Suppressor macrophage (primary cell): ENCODE results near the gene DCDC1.

Source experiments
- DNase-seq, 4 experiments: peaks; one replicate each; pipeline ENCODE4 v3.0.0-alpha.2; 2020 to 2022

Gene DCDC1

GRCh38 chr11:30895046-30895445 is 474.5 kb downstream of the DCDC1 start:
- no peak for DNase-seq

- DNase-seq: no peak
Observed at GRCh38 chr11:30893318-30893717, 476.2 kb downstream of the DCDC1 start.

GRCh38 chr11:30889143-30889794 is 480.3 kb downstream of the DCDC1 start:
- no peak for DNase-seq

- DNase-seq: no peak
Observed at GRCh38 chr11:30879322-30880005, 490.1 kb downstream of the DCDC1 start.

GRCh38 chr11:30878400-30878799 is 491.1 kb downstream of the DCDC1 start:
- DNase-seq: no peak

- DNase-seq: no peak
Observed at GRCh38 chr11:30876663-30877396, 492.7 kb downstream of the DCDC1 start.

GRCh38 chr11:30876228-30876627 is 493.3 kb downstream of the DCDC1 start:
- no peak for DNase-seq

GRCh38 chr11:30875806-30876205 is 493.7 kb downstream of the DCDC1 start:
- DNase-seq: no peak

- no peak for DNase-seq
Observed at GRCh38 chr11:30873924-30874610, 495.5 kb downstream of the DCDC1 start.

- DNase-seq: no peak
Observed at GRCh38 chr11:30868626-30869081, 500.9 kb downstream of the DCDC1 start.

- DNase-seq: no peak
Observed at GRCh38 chr11:30863209-30863608, 506.3 kb downstream of the DCDC1 start.

- no peak for DNase-seq
Observed at GRCh38 chr11:30861531-30861930, 508.0 kb downstream of the DCDC1 start.

GRCh38 chr11:30861064-30861463 is 508.5 kb downstream of the DCDC1 start:
- DNase-seq: no peak

GRCh38 chr11:30860146-30860545 is 509.4 kb downstream of the DCDC1 start:
- no peak for DNase-seq

- no peak for DNase-seq
Observed at GRCh38 chr11:30859669-30860068, 509.9 kb downstream of the DCDC1 start.

- DNase-seq: peak in 2 of 4 experiments; percentile 1 to 20
Observed at GRCh38 chr11:30855383-30856006, 514.0 kb downstream of the DCDC1 start.

GRCh38 chr11:30853439-30853838 is 516.1 kb downstream of the DCDC1 start:
- DNase-seq: no peak

GRCh38 chr11:30852645-30853044 is 516.9 kb downstream of the DCDC1 start:
- no peak for DNase-seq

GRCh38 chr11:30852091-30852490 is 517.4 kb downstream of the DCDC1 start:
- DNase-seq: no peak

GRCh38 chr11:30837252-30837651 is 532.3 kb downstream of the DCDC1 start:
- DNase-seq: no peak

- no peak for DNase-seq
Observed at GRCh38 chr11:30832831-30833230, 536.7 kb downstream of the DCDC1 start.

- no peak for DNase-seq
Observed at GRCh38 chr11:30830681-30831080, 538.9 kb downstream of the DCDC1 start.

- DNase-seq: no peak
Observed at GRCh38 chr11:30826911-30827310, 542.6 kb downstream of the DCDC1 start.
